GM21526 (cell line): ENCODE data around the gene TAS1R3.

ENCODE experiments used
- ATAC-seq: cut with Tn5 transposase; IDR thresholded peaks from one replicate; pipeline ENCODE4 v1.9.1; 2021; ENCODE audit warnings: moderate library complexity; ENCODE audit not compliant: unreplicated experiment, low FRiP score

TAS1R3 gene

DNA sequence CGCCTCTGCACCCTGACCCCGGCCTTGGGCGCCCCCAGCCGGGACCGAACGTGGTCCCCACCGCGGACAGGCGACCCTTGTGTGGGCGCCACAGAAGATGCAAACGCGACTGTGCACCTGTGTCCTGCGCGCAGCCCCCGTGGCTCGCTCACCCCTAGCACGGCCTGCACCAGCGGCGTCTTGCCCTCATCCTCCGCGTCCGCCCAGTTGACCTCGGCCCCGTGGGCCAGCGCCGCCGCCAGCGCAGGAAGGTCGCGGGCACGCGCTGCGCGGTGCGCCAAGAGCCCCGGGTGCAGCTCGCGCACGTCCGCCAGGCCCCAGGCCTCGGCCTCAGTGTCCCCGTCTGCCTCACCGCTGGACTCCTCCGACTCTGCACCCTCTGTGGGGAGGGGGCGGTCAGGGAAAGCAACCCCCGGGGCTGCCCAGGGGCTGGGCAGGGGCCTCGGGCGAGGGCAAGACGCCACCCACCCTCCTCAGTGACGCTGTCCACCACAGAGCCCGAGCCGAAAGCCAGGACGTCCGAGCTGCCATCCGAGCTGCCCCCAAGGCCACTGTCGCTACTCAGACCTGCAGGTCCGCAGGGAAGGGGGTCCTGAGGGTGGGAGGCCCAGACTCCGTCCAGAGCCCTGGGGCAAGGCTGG lies 36.7 kb upstream of the TAS1R3 start:
- ATAC-seq: no peak

- no peak for ATAC-seq
Measured at GRCh38 chr1:1295154-1295923, 35.7 kb upstream of the TAS1R3 start.

DNA sequence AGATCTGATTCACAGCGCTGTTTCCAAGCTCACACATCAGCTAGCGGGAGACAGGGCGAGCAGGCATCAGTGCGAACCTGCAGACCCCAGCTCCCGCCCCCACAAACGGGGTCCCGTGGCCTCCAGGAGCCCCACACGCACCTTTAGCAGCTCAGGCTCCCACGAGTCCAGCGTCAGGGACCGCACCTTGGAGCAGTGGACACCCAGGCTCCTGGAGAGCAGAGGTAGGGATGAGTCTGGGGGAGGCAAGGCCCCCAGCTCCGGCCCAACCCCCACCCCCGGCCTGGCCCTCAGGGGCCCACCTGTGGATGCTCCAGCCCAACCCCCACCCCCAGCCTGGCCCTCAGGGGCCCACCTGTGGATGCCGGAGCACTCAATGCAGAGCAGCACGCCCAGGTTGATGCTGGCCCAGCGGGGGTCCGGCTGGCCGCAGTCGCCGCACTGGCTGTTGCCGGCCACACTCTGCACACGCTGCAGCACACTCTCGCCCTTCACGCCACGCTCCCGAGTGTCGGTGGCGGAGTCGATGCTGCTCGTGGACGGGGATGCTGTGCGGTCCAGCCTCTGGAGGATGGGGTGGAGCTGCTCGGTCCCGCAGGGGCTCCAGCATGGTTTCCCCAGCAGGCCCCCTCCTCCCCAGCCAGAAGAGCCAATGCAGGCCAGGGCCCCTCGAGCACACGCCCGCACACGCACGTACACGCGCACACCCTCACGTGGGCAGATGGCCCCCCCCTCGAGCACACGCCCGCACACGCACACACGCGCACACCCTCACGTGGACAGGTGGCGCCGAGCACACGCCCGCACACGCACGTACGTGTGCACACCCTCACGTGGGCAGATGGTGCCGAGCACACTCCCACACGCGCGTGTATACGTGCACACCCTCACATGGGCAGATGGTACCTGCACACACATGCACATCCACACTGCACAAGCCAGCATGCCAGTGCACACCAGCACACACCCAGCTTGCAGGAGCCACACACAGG lies 34.7 kb upstream of the TAS1R3 start:
- ATAC-seq: no peak

GRCh38 chr1:1297802-1298424 lies 33.2 kb upstream of the TAS1R3 start:
- no peak for ATAC-seq

DNA sequence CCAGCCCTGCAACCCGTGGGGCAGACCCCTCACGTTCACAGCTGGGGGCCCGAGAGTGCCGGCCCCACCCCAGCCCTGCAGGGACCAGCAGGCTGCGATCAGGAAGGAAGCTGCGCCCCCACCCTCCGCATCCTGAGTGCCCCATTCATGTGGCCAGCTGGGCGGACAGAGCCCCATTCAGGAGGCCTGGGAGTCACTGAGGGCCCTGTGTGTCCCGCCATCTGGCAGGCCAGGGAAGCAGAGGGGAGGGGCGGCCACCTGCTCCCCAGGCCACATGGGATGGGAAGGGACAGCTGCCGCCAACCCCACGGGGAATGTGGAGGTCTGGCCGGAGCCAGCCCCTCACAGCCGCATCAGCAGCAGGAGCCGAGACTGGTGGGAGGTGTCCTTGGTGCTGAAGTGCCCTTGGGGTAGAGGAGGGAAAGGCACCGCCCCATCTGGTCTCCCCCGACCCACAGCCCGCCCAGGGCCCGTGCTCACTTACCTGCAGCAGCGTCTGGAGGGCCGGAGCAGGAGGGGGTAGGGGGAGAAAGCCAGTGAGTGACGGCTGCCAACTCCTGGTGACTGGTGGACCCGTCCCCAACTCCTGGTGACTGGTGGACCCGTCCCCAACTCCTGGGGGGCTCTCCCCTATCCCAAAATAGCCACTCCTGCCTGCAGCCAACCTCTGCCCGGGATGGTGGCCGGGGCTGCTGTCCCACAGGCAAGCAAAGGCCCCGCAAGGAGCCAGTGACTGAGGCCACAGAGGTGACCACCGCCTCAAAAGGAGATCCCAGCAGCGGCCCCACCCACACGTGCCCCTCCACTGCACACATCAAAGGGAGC lies 32.0 kb upstream of the TAS1R3 start:
- no peak for ATAC-seq

DNA sequence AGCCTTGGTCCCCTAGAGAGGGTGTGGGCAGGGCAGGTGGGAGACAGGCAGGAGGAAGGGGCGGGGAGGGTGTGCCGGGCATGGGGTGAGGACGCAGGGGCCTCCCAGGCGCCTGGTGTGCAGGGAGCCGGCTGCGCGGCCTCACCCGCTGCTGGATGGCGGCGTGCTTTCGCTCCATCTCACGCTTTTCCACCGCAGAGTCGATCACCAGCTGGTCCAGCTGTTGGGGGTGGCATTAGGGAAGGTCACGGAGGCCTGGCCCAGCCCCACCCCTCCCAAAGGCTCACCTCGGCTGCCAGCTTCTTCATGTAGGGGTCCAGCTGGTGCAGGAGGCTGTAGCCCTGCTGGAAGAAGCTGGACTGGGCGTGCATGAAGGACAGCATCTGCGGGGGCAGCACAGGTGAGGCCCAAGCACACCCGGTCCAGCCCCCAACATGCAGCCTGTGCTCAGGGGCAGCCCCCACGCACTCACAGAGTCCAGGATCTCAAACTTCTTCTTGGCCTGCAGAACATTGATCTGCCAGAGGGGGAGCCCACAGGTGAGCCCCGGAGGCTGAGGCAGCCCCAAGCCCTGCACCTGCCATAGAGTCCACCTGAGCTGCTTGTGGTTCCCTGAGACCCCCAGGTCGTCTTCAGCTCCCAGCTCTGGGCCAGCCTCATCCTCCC lies 31.3 kb upstream of the TAS1R3 start:
- ATAC-seq: no peak

- ATAC-seq: no peak
Measured at GRCh38 chr1:1300352-1300739, 30.7 kb upstream of the TAS1R3 start.

- ATAC-seq: no peak
Measured at GRCh38 chr1:1302006-1302430, 29.1 kb upstream of the TAS1R3 start.

DNA sequence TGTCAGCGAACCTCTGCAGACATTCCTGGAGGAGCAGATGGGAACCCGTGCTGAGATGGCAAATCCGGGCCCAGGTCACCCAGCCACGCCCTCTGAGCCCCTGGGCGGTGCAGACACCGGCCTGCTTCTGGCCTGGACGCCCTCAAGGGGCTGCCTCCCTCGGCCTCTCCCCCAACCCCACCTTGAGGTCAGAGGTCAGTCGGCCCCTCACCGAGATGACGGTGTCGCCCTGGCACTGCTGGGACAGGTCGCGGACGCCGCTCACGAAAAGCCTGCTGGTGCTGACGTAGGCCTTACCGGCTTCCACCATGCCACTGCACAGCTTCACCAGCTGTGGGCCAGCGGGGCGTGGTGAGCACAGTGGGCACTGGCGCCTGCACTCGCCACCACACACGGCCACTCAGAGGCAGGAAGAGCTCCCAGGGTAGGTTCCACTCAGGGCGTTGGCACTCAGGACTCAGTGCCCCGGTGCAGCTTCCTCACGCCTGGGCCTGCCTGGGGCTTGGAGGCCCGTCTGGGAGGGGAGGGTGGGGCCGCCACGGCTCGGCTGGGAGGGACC lies 28.1 kb upstream of the TAS1R3 start:
- no peak for ATAC-seq

- ATAC-seq: no peak
Measured at GRCh38 chr1:1303736-1304135, 27.3 kb upstream of the TAS1R3 start.

DNA sequence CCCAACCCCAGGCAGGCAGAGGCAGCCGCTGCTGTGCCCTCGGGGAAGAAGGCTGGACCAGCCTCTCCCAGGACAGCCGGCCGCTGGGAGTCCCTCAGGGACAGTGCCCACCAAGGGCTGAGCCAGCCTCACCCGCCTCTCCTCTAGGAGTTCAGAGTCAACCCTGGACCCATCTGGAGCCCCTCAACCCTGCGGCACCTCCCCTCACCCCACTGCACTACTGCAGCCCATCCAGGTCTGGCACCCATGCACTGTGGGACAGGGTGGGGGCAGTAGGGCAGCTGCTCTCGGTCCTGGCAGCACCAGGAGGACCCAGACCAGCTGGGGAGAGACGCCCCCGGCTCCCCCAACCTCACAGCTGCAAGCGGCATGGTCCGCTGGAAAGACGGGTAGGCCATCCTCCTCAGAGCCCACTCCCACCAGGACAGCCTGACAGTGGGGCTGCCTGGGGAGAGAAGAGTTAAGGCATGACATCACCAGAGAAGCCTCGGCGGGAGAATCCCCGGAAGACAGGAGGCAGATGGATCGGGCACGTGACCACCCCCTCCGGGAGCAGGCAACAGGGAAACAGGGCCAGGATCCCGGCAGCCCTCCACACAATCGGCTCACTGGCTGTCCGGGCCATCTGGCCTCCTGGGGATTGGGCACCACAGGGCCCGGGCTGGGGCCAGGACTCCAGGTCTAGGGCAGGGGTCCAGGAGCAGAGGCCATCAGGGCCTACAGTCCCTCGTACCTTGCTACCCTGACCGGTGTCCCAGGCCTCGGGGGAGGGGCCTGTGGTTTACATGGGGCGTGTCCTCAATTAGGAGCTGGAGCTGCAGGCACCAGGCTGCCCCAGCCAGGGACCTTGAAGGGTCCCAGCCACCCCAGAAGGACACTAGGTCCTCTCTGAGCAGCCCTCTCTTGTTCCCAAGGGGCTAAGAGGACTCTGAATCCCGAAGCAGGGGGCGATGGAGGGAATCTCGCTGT lies 26.5 kb upstream of the TAS1R3 start:
- ATAC-seq: no peak

DNA sequence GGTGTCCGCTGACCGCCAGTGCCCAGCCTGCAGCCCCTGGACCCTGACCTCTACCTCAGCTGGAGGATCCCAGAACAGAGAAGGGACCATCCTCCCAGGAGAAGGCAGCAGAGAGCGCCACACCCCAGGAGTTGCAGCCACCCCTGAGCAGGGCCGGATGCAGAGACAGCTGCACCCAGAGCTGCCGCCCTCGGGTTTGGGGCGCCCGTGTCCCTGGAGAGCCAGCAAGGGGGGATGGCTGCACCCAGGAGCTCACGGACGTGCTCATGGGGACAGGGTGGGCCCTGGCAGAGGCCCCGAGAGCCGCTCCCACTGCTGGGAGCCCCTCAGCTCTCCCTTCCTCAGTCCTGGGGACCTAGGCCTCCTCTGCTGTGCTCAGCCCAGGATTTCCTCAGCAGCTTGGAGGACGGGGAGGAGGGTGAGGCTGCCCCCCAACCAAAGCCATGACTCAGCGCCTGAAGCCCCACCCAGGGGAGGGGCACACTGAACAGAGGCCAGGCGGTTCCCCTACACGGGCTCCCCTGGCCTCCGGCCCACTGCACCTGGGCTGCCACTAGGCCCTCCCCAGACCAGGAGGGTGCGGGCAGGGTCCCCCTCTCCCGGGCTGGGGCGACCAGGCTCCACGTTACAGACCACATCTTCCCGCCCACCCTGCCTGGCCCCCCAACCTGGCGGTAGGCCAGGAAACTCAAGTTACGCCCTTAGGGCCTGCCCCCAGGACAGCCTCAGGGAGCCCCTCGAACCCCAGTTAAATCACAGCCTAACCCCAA lies 25.6 kb upstream of the TAS1R3 start:
- ATAC-seq: no peak

- no peak for ATAC-seq
Measured at GRCh38 chr1:1306070-1306660, 24.9 kb upstream of the TAS1R3 start.

- no peak for ATAC-seq
Measured at GRCh38 chr1:1306661-1307260, 24.3 kb upstream of the TAS1R3 start.

DNA sequence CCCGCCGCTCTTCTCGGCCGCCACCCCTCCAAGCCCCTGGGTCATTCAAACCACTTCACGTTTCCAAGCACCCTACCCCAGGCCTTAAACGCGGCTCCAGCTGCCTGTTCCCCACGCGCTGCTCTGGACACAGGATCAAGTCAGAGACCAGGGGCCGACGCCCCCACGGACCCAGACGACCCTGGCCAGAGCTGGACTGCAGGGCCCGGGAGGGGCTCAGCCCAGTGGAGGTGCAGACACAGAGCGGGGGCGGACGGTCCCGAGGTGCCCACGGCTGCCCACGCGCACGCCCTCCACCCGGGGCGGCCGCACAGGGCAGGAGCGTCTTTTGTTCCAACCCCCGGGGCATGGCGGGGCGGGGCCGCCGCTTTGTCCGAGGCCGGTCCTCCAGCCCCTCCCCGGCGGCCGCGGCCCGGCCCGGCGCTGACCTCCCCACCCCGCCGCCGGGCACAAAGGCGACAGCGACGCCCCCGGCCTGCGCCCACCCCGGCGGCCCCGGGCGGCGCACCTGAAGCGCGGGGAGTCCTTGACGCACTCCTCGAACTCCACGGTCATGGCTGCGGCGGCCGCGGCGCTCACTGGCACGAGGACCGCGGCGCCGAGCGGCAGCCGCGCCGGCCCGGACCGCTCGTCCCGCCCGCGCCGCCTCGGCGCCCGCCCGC lies 23.7 kb upstream of the TAS1R3 start:
- peak; percentile 5 for ATAC-seq
